NCI-H774 (cell line): ENCODE measurements around the gene PDGFD.

ENCODE experiments used
- DNase-seq: peaks from one replicate; lab custom pipeline; 2025; lab: John Stamatoyannopoulos, UW

PDGFD gene

GRCh38 chr11:104093426-104094280 lies 70.3 kb downstream of the PDGFD start:
- no peak for DNase-seq

GRCh38 chr11:104092744-104093143 lies 71.2 kb downstream of the PDGFD start:
- DNase-seq, result no peak

- no peak for DNase-seq
Measured at GRCh38 chr11:104091281-104092096, 72.5 kb downstream of the PDGFD start.

GRCh38 chr11:104090767-104091166 lies 73.2 kb downstream of the PDGFD start:
- no peak for DNase-seq

- no peak for DNase-seq
Measured at GRCh38 chr11:104089481-104089880, 74.5 kb downstream of the PDGFD start.

GRCh38 chr11:104086621-104087020 lies 77.3 kb downstream of the PDGFD start:
- no peak for DNase-seq

- DNase-seq, result no peak
Measured at GRCh38 chr11:104078995-104079394, 85.0 kb downstream of the PDGFD start.

GRCh38 chr11:104078245-104078644 lies 85.7 kb downstream of the PDGFD start:
- no peak for DNase-seq

- no peak for DNase-seq
Measured at GRCh38 chr11:104076455-104076854, 87.5 kb downstream of the PDGFD start.

GRCh38 chr11:104075706-104076105 lies 88.2 kb downstream of the PDGFD start:
- no peak for DNase-seq

GRCh38 chr11:104075091-104075490 lies 88.9 kb downstream of the PDGFD start:
- DNase-seq, result no peak

GRCh38 chr11:104073950-104074705 lies 89.8 kb downstream of the PDGFD start:
- DNase-seq, result no peak

GRCh38 chr11:104067534-104067933 lies 96.4 kb downstream of the PDGFD start:
- DNase-seq, result no peak

- DNase-seq, result no peak
Measured at GRCh38 chr11:104064034-104064630, 99.8 kb downstream of the PDGFD start.

- DNase-seq, result no peak
Measured at GRCh38 chr11:104061853-104062521, 102.0 kb downstream of the PDGFD start.

- DNase-seq, result no peak
Measured at GRCh38 chr11:104060820-104061219, 103.1 kb downstream of the PDGFD start.

GRCh38 chr11:104060004-104060794 lies 103.7 kb downstream of the PDGFD start:
- no peak for DNase-seq

- DNase-seq, result no peak
Measured at GRCh38 chr11:104058680-104059079, 105.3 kb downstream of the PDGFD start.

GRCh38 chr11:104057908-104058307 lies 106.0 kb downstream of the PDGFD start:
- DNase-seq, result no peak

- DNase-seq, result no peak
Measured at GRCh38 chr11:104055596-104055995, 108.4 kb downstream of the PDGFD start.
